PFSK-1 (cell line): Measurements from ENCODE around the gene ADAMTS13.

Experiments used
- POLR2AphosphoS5 ChIP-seq: IDR thresholded peaks from 2 replicates; pipeline ENCODE4 v1.6.1; 2012; ENCODE audit warnings: low read depth, mild to moderate bottlenecking, control low read depth, low read length, moderate library complexity
- SIN3A ChIP-seq: IDR thresholded peaks from 2 replicates; pipeline ENCODE4 v1.6.1; 2012; ENCODE audit warnings: mild to moderate bottlenecking, low read length, moderate library complexity, borderline replicate concordance; ENCODE audit not compliant: insufficient read depth
- TAF1 ChIP-seq: IDR thresholded peaks from 2 replicates; pipeline ENCODE4 v1.6.1; 2012; ENCODE audit warnings: low read length, control low read depth, borderline replicate concordance; ENCODE audit not compliant: insufficient read depth
- TF ChIP-seq, protein P1 (sequence below), 2 experiments: IDR thresholded peaks; 2 replicates each; pipeline versions ENCODE4 v1.6.1 to v1.8.0; 2011 to 2012; ENCODE audit warnings: low read depth in 2 of 2, low read length in 2 of 2, control low read depth in 1 of 2, inconsistent platforms in 1 of 2, mild to moderate bottlenecking in 1 of 2, moderate library complexity in 1 of 2; ENCODE audit not compliant: insufficient read depth in 1 of 2

DNA sequence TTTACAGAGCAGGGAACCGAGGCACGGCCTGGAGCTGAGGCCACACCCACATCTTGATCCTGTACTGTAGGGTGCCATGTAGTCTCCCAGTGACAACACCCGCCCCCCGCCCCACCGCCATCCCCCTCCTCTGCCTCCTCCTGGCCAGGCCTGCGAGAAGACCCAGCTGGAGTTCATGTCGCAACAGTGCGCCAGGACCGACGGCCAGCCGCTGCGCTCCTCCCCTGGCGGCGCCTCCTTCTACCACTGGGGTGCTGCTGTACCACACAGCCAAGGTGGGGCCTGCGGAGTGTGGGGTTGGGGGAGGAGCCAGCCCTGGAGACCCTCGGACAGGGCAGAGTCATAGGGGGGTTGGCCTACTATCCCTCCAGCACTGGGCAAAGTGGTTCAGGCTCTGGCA lies 14.5 kb downstream of the ADAMTS13 start:
- TF ChIP-seq, protein P1, sequence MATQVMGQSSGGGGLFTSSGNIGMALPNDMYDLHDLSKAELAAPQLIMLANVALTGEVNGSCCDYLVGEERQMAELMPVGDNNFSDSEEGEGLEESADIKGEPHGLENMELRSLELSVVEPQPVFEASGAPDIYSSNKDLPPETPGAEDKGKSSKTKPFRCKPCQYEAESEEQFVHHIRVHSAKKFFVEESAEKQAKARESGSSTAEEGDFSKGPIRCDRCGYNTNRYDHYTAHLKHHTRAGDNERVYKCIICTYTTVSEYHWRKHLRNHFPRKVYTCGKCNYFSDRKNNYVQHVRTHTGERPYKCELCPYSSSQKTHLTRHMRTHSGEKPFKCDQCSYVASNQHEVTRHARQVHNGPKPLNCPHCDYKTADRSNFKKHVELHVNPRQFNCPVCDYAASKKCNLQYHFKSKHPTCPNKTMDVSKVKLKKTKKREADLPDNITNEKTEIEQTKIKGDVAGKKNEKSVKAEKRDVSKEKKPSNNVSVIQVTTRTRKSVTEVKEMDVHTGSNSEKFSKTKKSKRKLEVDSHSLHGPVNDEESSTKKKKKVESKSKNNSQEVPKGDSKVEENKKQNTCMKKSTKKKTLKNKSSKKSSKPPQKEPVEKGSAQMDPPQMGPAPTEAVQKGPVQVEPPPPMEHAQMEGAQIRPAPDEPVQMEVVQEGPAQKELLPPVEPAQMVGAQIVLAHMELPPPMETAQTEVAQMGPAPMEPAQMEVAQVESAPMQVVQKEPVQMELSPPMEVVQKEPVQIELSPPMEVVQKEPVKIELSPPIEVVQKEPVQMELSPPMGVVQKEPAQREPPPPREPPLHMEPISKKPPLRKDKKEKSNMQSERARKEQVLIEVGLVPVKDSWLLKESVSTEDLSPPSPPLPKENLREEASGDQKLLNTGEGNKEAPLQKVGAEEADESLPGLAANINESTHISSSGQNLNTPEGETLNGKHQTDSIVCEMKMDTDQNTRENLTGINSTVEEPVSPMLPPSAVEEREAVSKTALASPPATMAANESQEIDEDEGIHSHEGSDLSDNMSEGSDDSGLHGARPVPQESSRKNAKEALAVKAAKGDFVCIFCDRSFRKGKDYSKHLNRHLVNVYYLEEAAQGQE (IDR thresholded peaks at IDR 0.05; ENCODE audit: insufficient read depth in 1 of 2, low read depth in 2 of 2, low read length in 2 of 2) = no peak
- no peak for TF ChIP-seq POLR2AphosphoS5
- no peak for TF ChIP-seq SIN3A
- TF ChIP-seq TAF1 = no peak
